GM21825 (cell line): Measurements from ENCODE around the gene MAP2K7.
"Not testable (repeated sequence)": the region's sequence is repeated elsewhere in the genome, so short reads cannot be mapped to it uniquely, and the experiment has no call there.

Experiments used
- ATAC-seq: cut with Tn5 transposase; IDR thresholded peaks from one replicate; pipeline ENCODE4 v1.9.1; 2021; ENCODE audit warnings: mild to moderate bottlenecking, moderate library complexity; ENCODE audit not compliant: unreplicated experiment

MAP2K7 gene

DNA sequence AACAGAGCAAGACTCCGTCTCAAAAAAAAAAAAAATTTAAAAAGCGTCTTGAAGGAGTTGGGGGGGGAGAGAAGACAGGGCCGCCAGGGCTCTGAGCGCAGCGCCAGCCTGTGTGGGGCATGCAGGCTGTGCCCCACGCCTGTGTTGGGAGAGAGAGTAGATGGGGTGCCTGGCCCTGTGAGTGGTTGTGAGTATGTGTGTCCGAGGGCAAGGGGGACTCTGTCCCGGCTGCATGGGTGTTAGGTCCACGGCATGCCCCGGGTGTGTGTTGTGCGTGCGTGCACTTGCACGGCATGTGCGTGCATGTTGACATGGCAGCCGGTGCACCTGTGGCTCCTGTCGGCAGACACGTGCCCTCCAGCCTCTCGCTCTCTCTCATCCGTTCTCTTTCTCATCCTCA is 3.4 kb downstream of the MAP2K7 start:
- ATAC-seq = no peak

DNA sequence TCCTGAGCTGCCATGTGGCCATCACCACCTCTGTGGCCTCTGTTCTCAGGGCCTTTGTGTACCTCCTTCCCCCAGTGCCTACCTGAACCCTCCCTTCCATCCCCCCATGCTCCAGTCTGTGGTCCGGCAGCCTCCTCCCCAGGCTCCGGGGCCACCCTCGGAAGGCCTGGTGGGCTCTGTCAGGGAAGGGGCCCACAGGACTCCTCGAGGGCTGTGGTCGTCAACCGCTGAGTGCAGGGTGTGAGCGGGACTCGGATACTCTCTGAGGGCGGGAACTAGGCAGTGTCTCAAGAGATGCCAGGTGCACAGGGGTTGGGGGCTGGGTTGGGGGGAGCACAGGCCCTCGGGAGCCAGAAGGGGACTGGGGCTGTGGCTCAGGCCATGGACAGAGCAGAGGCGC is 3.9 kb downstream of the MAP2K7 start:
- ATAC-seq = no peak

DNA sequence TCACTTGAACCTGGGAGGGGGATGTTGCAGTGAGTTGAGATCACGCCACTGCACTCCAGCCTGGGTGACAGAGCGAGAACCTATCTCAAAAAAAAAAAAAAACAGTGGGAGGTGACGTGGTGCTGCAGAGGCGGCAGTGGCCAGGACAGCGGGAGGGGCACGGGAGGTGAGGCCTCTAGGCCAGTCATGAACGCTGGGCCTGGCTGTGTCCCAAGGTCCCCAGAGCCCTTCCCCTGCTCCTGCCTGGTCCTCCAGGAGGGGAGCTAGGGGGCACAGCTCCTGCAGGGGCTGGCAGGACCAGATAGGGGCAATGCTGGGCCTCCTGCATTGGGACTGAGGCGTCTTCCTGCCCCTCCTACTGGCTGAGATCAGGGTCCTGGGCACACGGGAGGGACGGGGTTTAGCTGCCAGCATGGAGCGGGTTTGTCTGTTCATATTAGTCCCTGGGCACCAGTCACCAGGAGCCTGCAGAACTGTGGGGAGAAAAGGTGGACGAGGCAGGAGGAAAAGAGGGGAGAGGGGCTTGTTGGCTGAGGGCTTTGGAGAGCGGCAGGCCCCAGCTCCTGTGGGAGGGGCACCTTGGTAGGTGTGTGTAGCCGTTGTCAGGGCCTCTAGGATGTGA is 4.5 kb downstream of the MAP2K7 start:
- no peak for ATAC-seq

DNA sequence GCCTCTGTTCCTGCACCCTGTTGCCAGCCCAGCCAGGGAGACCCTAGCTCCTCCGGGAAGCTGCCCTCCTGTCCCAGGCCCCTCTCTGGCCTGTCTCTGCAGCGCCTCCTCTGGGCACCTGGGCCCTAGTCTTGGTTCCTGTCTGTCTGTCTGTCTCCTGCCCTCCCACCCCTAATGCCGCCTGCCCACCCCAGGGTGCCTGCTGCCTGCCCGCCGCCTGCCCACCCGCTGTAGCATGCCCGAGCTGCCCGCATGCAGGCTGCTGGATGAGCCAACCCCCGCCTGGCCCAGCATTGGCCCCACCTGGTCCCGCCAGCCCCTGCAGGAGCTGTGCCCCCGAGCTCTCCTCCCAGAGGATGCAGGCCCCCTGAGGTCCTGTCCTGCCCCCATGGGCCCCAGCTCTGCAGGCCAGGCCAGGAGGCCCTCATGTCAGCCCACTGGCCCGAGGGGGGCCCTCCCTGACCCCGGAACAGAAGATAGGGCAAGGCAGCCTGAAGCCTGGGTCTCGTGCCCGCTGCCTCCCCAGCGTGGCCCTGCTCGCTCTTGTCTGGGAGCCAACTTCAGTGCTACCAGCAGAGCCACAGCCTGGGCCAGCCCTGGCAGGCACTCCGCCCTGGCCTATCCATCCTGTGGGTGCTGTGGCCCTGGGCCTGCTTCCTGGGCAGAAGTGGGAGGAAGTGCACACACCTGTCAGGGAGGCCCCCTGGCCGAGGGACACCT is 5.2 kb downstream of the MAP2K7 start:
- no peak for ATAC-seq

DNA sequence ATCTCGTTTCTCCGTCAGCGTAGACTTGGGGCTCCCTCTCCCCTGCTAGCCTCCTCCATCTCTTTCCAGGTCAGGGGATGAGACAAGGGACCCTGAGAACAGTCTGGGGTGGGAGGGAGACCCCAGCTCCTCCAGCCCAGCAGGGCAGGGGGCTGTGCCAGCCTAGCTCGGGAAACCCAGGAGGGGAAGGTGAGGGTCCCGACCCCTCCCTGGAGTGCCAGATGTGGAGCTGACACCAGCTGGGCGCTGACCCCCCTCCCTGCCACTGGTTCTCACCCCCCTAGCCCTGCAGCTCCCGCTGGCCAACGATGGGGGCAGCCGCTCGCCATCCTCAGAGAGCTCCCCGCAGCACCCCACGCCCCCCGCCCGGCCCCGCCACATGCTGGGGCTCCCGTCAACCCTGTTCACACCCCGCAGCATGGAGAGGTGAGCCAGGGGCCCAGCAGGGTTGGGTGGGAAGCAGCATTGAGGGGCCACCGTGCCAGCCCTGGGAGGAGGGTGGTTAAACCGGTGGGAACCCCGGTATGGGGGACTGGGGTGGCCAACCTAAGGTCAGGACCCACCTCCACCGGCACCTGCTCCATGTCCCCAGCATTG is 5.9 kb downstream of the MAP2K7 start:
- no peak for ATAC-seq

DNA sequence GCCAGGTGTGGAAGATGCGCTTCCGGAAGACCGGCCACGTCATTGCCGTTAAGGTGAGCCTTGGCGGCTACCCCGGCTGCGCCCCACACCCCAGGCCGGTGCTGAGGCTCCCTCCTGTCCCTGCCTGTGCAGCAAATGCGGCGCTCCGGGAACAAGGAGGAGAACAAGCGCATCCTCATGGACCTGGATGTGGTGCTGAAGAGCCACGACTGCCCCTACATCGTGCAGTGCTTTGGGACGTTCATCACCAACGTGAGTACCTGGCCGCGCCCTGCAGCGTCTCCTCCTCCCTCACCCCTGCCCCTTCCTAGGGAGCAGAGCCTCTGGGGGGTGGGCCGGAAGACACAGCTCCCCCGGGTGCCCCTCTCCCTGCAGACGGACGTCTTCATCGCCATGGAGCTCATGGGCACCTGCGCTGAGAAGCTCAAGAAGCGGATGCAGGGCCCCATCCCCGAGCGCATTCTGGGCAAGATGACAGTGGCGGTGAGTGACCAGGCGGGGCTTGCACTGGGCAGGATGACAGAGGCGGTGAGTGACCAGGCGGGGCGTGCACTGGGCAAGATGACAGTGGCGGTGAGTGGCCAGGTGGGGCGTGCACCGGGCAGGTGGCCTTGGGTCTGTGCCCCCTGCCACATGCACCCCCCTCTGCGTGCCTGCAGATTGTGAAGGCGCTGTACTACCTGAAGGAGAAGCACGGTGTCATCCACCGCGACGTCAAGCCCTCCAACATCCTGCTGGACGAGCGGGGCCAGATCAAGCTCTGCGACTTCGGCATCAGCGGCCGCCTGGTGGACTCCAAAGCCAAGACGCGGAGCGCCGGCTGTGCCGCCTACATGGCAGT is 6.9 kb downstream of the MAP2K7 start:
- no peak for ATAC-seq

DNA sequence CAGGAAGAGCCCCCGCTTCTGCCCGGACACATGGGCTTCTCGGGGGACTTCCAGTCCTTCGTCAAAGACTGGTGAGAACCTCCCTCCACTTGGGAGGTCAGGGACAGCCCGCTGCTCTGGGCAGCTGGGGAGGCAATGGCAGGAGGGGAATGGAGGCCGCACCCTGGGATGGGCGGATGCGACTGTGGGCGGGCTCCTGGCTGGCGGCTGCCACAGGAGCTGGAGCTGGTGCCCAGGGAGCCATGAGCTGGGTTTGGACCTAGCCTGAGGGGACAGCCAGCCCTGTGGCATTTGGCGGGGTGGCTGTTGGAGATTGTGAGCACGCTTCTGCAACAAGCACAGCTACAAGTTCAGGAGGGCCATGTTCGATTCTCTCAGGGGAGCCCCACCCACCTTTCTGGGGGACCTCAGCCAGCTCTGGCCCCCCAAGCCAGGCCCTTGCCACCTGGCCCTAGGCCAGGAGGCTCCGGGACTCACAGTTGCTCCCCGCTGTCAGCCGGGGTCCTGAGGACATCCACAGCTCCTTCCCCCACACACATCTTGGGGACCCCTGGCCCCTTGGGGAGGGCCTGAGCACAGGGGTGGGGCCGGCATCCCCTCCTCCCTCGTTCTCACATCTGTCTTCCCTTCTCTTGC is 7.9 kb downstream of the MAP2K7 start:
- ATAC-seq = no peak

DNA sequence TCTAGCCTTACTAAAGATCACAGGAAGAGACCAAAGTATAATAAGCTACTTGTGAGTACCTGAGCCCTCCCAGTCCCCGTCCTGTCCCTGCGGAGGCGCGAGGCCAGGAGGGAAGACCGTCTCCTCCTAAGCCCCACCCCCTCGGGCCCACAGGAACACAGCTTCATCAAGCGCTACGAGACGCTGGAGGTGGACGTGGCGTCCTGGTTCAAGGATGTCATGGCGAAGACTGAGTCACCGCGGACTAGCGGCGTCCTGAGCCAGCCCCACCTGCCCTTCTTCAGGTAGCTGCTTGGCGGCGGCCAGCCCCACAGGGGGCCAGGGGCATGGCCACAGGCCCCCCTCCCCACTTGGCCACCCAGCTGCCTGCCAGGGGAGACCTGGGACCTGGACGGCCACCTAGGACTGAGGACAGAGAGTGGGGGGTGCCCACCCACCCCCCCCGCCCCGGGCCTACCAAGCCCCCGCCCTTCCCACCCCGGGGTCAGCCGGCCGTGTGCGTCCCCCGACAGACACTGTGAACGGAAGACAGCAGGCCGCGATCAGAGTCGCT is 8.5 kb downstream of the MAP2K7 start:
- no peak for ATAC-seq

DNA sequence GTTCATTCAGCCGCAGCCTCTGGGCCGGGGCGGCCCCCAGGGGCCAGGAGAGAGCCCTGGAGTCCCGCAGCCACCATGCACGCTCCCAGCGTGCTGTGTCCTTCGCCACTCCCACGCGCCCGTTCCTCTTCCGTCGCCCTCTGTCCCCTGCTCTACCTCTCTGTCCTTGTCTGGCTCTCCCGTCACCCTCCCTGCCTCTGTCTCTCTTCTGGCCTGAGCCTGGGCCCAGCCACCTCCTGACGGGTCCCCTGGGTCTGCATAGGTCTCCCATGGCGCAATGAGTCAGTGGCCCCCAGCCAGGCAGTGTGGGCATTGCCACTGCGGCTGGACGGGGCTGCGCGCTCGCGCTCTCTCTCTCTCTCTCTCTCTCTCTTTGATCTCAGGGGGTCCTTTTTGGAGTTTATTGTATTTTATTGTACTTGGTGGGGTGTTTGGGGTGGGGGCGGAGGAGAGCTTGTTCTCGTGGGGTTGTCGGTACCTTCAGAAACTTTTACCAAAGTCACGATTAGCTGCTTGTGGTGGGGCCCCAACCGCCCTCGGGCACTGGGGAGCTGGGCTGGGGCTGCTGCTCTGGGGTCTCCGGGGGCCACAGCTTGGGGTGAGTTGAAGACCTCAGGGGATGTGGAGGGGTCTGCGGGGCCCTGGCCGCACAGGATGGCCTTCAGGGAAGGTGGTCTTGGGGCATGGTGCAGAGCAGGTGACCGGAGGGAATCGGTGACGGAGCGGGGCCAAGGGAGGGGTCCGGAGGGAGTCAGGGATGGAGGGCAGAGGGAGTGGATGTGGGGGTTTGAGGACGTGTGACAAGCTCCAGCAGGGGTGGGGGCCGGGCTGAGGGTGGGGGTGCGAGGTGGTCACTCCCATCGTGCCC is 9.3 kb downstream of the MAP2K7 start:
- no peak for ATAC-seq

DNA sequence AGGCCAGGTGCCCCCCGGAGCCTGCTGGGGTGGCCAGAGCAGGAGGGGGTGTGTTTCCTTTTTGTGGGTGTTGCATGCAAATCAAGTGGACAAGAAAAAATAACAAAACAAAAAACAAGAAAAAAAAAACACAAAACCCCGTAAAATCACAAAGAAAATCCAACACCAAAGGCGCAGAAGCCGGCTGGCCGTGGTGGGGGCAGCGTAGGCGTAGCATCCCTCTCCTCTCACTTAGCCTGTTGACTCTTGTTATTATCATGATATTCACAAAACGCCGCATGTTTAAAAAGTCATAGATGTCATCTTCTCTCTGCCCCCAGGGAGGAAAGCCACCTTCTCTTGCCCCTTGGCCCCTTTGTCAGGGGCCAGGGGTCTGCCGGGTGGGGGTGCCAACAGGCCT is 10.0 kb downstream of the MAP2K7 start:
- no peak for ATAC-seq

DNA sequence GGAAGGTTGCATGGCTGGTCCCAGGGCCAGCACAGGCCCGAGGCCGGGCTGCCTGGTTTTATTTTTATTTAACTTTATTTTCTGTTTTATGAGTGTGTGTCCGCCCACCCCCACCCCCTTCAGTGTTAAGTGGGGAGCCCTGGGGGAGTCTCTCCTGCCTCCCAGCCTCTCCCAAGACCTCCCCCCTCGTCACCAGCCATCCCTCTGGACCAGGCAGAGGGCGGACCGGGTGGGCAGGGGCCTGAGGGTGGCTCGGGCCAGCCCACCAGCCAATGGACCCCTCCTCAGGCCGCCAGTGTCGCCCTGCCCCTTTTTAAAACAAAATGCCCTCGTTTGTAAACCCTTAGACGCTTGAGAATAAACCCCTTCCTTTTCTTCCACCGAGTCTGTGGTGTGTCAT is 10.4 kb downstream of the MAP2K7 start:
- no peak for ATAC-seq

DNA sequence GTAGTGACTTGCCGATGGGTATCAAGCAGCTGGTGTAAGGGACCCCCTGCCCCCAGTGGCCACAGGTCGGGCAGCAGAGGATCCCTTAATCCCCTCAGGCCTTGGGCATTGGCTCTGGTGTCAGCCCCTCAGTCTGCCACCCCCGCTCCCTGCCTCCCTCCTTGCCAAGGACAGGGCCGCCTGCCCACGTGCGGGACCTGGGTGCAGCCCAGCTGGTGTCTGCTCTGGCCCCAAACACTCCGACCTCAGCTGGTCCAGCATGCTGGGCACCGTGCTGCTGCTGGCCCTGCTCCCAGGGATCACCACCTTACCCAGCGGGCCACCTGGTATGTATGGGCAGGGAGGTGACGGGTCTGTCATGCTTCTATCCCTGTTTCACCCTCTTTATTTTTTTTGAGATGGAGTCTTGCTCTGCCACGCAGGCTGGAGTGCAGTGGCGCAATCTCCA is 10.9 kb downstream of the MAP2K7 start, which contains the start of gene TGFBR3L:
TSS of gene TGFBR3L (plus strand) at position 233 of the 448 bp plus-strand sequence.
- ATAC-seq = no peak

DNA sequence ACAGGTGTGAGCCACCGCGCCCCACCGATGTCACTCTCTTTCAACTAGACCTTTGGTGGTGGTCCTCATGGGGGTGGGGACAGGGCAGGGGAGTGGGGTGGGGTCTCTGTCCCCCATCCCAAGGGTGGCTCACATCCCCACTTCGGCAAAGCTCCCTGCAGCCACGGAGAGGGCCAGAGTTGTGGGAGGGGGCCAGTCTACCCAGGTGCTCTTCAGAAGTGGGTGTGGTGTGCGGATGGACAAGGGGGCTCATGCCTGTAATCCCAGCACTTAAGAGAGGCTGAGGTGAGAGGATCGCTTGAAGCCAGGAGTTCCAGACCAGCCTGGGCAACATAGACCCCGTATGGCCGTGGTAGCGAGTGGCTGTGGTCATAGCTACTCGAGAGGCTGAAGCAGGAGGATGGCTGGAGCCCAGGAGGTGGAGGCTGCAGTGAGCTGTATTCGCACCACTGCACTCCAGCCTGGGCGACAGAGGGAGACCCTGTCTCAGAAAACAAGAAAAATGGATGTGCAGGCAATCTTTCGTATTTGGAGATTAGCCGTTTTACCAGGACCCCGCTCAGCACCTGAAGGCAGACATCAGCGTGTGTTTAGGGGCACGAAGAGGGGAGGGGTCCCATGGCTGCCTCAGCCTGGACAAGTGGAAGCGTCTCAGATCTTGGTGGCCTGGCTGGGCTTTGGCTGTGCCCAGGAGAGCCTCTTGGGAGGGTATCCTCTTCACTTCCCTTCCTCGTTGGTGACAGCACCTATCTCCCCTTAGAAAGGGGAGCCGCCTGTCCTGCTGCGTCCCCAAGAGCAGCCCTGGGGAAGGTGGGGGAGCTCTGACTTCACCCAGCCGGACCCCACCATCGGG is 11.8 kb downstream of the MAP2K7 start:
- ATAC-seq = no peak

DNA sequence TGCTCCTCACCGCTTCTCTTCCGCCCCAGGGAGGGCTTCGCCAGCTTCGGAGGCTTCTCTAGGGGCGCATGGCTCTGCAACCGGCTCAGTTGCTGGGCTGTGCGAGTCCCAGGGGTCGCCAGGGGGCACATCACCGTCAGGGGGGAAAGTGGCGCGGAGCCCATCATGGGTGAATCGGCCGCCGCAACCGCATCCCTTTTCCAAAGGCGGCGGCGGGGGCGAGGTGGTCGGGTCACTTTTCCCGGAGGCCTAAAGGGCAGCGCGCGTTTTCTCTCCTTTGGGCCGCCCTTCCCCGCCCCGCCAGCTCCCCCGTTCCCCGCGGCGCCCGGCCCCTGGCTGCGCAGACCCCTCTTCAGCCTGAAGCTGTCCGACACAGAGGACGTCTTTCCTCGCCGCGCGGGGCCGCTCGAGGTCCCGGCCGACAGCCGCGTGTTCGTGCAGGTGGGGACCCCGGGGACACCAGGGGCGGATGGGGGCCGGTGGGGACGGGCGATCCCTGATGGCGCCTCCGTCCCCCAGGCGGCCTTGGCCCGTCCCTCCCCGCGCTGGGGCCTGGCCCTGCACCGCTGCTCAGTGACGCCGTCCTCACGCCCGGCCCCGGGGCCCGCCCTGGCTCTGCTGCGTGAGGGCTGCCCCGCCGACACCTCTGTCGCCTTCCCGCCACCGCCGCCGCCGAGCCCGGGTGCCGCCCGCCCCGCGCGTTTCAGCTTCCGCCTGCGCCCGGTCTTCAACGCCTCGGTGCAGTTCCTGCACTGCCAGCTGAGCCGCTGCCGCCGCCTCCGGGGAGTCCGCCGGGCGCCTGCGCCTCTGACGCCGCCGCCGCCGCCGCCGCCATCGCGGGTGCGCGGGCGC is 12.7 kb downstream of the MAP2K7 start:
- no peak for ATAC-seq

DNA sequence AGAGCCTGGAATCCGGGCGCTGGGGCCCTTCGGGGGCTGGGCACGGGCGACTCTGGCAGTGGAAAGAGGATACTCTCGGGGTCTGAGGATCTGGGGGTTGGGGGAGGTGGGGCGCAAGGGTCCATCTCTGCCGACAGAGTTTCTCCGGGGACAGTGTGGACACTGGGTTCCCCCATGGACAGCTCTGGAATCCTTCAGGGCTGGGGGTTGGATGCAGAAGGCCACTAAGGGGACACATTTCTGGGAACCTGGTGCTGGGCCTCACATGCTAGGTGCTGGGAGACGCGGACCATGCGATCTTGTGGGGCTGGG is 13.2 kb downstream of the MAP2K7 start:
- ATAC-seq = no peak

DNA sequence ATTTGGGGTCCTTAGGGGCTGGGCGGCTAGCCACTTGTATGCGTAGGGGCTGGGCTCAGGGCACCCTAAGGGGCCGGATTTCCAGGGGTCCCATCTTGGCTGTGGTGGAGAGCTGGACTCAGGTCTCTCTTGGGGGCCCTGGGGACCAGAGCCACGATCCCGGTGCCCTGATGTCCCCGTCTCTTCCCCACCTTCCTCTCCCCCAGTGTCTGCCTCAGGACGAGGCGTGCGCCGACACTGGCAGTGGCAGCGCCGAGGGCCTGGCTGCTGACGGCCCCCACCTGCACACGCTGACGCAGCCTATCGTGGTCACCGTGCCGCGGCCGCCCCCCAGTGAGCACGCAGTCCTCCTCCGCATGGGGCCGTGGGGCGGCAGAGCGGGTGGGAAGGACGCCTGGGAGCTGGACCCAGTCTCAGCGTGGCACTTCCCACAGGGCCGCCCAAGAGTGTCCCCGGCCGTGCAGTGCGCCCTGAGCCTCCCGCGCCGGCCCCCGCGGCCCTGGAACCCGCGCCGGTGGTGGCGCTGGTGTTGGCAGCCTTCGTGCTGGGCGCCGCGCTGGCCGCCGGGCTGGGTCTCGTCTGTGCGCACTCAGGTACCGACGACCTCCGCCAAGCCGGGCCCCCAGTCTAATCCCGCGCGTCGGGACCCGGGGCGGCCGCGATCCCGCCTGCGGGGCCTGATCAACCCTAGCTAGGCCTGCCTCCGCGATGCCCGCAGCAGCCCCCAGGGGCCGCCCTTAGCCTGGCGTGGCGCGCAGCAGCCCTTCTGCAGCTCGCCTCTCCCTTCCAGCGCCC is 13.8 kb downstream of the MAP2K7 start:
- no peak for ATAC-seq

DNA sequence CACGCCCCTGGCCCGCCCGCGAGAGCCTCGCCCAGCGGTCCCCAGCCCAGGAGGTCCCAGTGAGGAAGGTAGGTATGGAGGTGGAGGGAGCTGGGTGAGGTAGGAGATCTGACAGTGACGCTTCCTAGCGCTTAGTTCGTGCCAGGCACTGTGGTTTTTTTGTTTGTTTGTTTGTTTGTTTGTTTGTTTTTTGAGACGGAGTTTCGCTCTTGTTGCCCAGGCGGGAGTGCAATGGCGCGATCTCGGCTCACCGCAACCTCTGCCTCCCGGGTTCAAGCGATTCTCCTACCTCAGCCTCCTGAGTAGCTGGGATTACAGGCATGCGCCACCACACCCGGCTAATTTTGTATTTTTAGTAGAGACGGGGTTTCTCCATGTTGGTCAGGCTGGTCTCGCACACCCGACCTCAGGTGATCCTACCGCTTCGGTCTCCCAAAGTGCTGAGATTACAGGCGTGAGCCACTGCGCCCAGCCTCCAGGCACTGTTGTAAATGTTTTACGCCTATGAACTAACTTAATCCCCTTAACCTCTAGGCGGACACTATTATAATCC is 14.5 kb downstream of the MAP2K7 start:
- ATAC-seq = not testable (repeated sequence)
